RWPE2 (cell line): ENCODE results near the gene PRMT1.

Experiments
- ATAC-seq: fragments of 200-7000 bp; cut with Tn5 transposase; 3 replicates; pipeline ENCODE4 v1.9.1; 2021; ENCODE audit warnings: low read depth
- DNase-seq: peaks from one replicate; pipeline ENCODE4 v3.0.0-alpha.2; 2020; ENCODE audit warnings: low spot score
- H3K27ac ChIP-seq: fragments of 450-650 bp; 2 replicates; pipeline ENCODE4 v1.5.1; 2017; ENCODE audit warnings: mild to moderate bottlenecking; ENCODE audit not compliant: poor library complexity, severe bottlenecking
- H3K27me3 ChIP-seq: fragments of 250-450 bp; sonication (Bioruptor Pico); 2 replicates; pipeline ENCODE4 v1.5.1; 2021; ENCODE audit warnings: mild to moderate bottlenecking, moderate library complexity; ENCODE audit not compliant: insufficient read depth, poor library complexity, severe bottlenecking
- H3K36me3 ChIP-seq: fragments of 250-450 bp; sonication (Bioruptor Pico); 2 replicates; pipeline ENCODE4 v1.5.1; 2020; ENCODE audit warnings: low read depth, mild to moderate bottlenecking, moderate library complexity
- H3K4me1 ChIP-seq: fragments of 250-450 bp; sonication (Bioruptor Pico); 2 replicates; pipeline ENCODE4 v1.5.1; 2021; ENCODE audit warnings: mild to moderate bottlenecking, moderate library complexity; ENCODE audit not compliant: insufficient read depth, poor library complexity, severe bottlenecking
- H3K4me3 ChIP-seq: fragments of 250-450 bp; sonication (Bioruptor Pico); 2 replicates; pipeline ENCODE4 v1.5.1; 2021; ENCODE audit warnings: mild to moderate bottlenecking, moderate library complexity; ENCODE audit not compliant: severe bottlenecking
- H3K9me3 ChIP-seq: fragments of 250-450 bp; sonication (Bioruptor Pico); 2 replicates; pipeline ENCODE4 v1.5.1; 2021; ENCODE audit warnings: mild to moderate bottlenecking, moderate library complexity; ENCODE audit not compliant: severe bottlenecking
- CTCF ChIP-seq: fragments of 450-650 bp; IDR thresholded peaks from one replicate; pipeline ENCODE4 v1.5.1; 2017; ENCODE audit warnings: mild to moderate bottlenecking, moderate library complexity; ENCODE audit not compliant: poor library complexity, severe bottlenecking

PRMT1 gene

GRCh38 chr19:49704888-49705642 lies 28.0 kb downstream of the PRMT1 start:
- Histone ChIP-seq H3K27me3 (no peaks in the 10 kb centered on the region), H3K36me3 (no peaks in the 10 kb centered on the region), H3K4me3 (no peak overlapping the region), H3K4me1 (no peaks in the 10 kb centered on the region), H3K27ac (no peak overlapping the region), H3K9me3 (no peaks in the 10 kb centered on the region)
- no peak for DNase-seq
- no peak for TF ChIP-seq CTCF
- ATAC-seq, result no peak

GRCh38 chr19:49705919-49706318 lies 28.8 kb downstream of the PRMT1 start:
- no peak for ATAC-seq

GRCh38 chr19:49710372-49710951 lies 33.4 kb downstream of the PRMT1 start:
- no peak overlapping the region for H3K4me3 ChIP-seq
- ATAC-seq (peak; percentile 26; the same call in 1 of the 3 replicates), DNase-seq (no peak)
- H3K36me3 ChIP-seq, result no peaks in the 10 kb centered on the region
- H3K27ac ChIP-seq, result no peak overlapping the region
- H3K27me3 ChIP-seq, result no peaks in the 10 kb centered on the region
- no peak for TF ChIP-seq CTCF
- H3K4me1 ChIP-seq, result no peaks in the 10 kb centered on the region
- H3K9me3 ChIP-seq, result no peaks in the 10 kb centered on the region

More at GRCh38 chr19:49705919-49706318, 28.8 kb downstream of the PRMT1 start:
- TF ChIP-seq CTCF, result no peak
- no peaks in the 10 kb centered on the region for H3K27me3 ChIP-seq
- DNase-seq, result no peak
- H3K4me3 ChIP-seq, result no peak overlapping the region
- no peaks in the 10 kb centered on the region for H3K4me1 ChIP-seq
- H3K9me3 ChIP-seq, result no peaks in the 10 kb centered on the region
- H3K36me3 ChIP-seq, result no peaks in the 10 kb centered on the region
- H3K27ac ChIP-seq, result no peak overlapping the region

- no peak for DNase-seq
- H3K4me1 ChIP-seq, result no peaks in the 10 kb centered on the region
- no peak overlapping the region for H3K27ac ChIP-seq
Measured at GRCh38 chr19:49712397-49712859, 35.4 kb downstream of the PRMT1 start.

More at GRCh38 chr19:49712397-49712859, 35.4 kb downstream of the PRMT1 start:
- no peak for TF ChIP-seq CTCF
- Histone ChIP-seq H3K9me3 (no peaks in the 10 kb centered on the region), H3K36me3 (no peaks in the 10 kb centered on the region), H3K4me3 (no peak overlapping the region), H3K27me3 (no peaks in the 10 kb centered on the region)
- ATAC-seq, result peak; percentile 64
